ENCODE data around the gene APBB1IP. TPM values are rescaled to one million over a fixed set of nuclear protein-coding genes. Genes with fewer than 3 reads are reported as not detected.

Gene APBB1IP
- total RNA-seq, 4 donors from 2014 or later = 1.2 to 2.4 (median 1.9) TPM; not detected in 1

- Histone ChIP-seq H3K9me3 (no peaks in the 10 kb centered on the region), H3K27me3 (no peaks in the 10 kb centered on the region), H3K4me1 (no peaks in the 10 kb centered on the region), H3K4me3 (no peak overlapping the region), H3K36me3 (no peaks in the 10 kb centered on the region), H3K27ac (no peak overlapping the region)
- no peak for TF ChIP-seq CTCF (IDR thresholded peaks at IDR 0.05)
- no peak for TF ChIP-seq POLR2A (IDR thresholded peaks at IDR 0.05)
- intact Hi-C loops (cut with DNase I; ENCODE audit: low total_unique reads) = no loop called here
- DNase-seq = no peak
Measured at GRCh38 chr10:26509307-26509706, 71.2 kb downstream of the APBB1IP start.

GRCh38 chr10:26513101-26513500 lies 75.0 kb downstream of the APBB1IP start:
- no peak for DNase-seq
- Histone ChIP-seq H3K27me3 (no peaks in the 10 kb centered on the region), H3K4me1 (no peaks in the 10 kb centered on the region), H3K9me3 (no peaks in the 10 kb centered on the region), H3K27ac (no peak overlapping the region), H3K4me3 (no peak overlapping the region), H3K36me3 (no peaks in the 10 kb centered on the region)
- intact Hi-C loops (cut with DNase I; ENCODE audit: low total_unique reads) = no loop called here
- no peak for TF ChIP-seq POLR2A (IDR thresholded peaks at IDR 0.05)
- no peak for TF ChIP-seq CTCF (IDR thresholded peaks at IDR 0.05)

- Histone ChIP-seq H3K27ac (peak overlapping the region in 1 of 2 donors; percentile 30), H3K4me1 (no peaks in the 10 kb centered on the region), H3K4me3 (no peak overlapping the region), H3K27me3 (no peaks in the 10 kb centered on the region), H3K9me3 (no peaks in the 10 kb centered on the region), H3K36me3 (no peaks in the 10 kb centered on the region)
- intact Hi-C loops (cut with DNase I; ENCODE audit: low total_unique reads) = no loop called here
- no peak for DNase-seq
- no peak for TF ChIP-seq CTCF (IDR thresholded peaks at IDR 0.05)
- no peak for TF ChIP-seq POLR2A (IDR thresholded peaks at IDR 0.05)
Measured at GRCh38 chr10:26516540-26517101, 78.5 kb downstream of the APBB1IP start.

GRCh38 chr10:26517141-26517867 lies 79.2 kb downstream of the APBB1IP start:
- Histone ChIP-seq H3K27me3 (no peaks in the 10 kb centered on the region), H3K4me1 (no peaks in the 10 kb centered on the region)
- DNase-seq = no peak

More at GRCh38 chr10:26517141-26517867, 79.2 kb downstream of the APBB1IP start:
- TF ChIP-seq CTCF (IDR thresholded peaks at IDR 0.05) = no peak
- no peak for TF ChIP-seq POLR2A (IDR thresholded peaks at IDR 0.05)
- Histone ChIP-seq H3K36me3 (no peaks in the 10 kb centered on the region), H3K27ac (peak overlapping the region in 1 of 2 donors; percentile 30), H3K9me3 (no peaks in the 10 kb centered on the region), H3K4me3 (no peak overlapping the region)
- intact Hi-C loops (cut with DNase I; ENCODE audit: low total_unique reads) = no loop called here

All from uterus (tissue), 4 donors.